GM18867 (cell line): ENCODE results near the gene GAS2L2.

Source experiments
- ATAC-seq: cut with Tn5 transposase; IDR thresholded peaks from one replicate; pipeline ENCODE4 v1.9.1; 2021; ENCODE audit warnings: mild to moderate bottlenecking, moderate library complexity; ENCODE audit not compliant: unreplicated experiment

Gene GAS2L2

DNA sequence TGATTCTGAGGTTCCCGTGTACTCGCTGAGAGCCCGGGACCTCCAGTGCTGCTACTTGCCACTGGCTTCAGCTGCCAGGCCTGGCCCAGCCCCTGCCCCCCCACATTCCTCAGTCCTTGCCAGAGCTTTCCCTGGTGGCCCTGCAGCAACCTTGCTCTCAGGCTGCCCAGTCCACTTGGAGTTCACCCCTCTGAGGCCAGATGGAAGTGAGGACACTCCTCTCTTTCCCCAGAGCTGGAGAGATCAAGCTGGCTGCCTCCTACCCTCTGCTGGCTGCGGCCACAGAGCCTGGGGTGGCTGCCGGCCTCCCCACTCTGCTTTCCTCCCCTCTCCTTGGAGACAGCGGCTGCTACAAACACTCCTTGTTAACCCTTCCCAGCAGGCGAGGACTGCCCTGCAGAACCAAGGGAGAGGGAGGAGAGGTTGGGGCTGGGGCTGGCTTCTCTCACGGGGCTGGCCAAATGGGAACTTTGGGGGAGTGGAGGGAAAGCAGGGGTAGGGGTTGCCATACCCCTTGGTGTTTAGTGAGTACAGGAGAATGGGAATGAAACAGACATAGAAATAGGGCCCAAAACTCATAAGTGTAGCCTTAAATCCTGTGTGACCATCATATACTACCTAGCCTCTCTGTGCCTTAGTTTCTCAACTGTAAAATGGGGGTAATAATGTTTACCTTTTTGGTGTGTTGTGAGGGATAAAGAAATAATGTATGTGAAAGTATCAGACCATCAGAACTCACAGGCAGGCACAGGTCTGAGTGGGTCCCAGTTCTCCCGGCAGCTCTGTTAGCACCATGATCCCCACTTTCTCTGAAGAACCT, at the start of gene GAS2L2:
Gene GAS2L2, minus strand, starts transcription at position 295 of the 820 bp plus-strand sequence. CDS start 389 bp downstream, outside the sequence.
- ATAC-seq: no peak

DNA sequence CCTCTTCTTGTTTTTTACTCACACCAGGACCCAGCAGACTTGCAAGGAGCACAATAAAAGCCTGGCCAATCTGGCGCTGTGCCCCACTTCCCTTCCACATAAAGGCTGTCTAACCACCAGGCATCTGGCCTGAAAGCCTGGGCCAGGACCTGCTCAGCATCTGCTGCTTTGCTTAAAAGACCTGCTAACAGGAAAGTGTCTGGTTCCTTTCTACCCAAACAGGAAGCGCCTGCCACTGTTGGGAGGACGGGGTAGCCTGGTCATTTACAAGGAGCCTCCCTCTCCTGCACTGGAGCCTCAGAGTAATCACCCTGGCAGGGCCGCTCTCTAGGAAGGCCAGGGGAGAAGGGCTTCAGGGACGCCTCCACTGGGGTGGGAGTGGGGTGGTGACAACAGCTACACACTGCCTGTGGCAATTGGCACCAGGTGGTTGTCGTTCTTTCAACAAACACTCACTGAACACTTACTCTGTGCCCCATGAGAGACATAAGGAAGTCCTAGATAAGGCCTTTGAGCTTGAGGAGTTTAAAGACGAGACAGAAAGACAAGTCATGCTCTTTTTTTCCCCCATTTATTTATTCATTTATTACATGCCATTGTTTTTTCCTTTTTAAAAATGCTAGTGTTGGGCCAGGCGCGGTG, 48.7 kb upstream of the GAS2L2 start:
- no peak for ATAC-seq

GRCh38 chr17:35799942-35800341, 46.9 kb upstream of the GAS2L2 start:
- ATAC-seq: no peak

GRCh38 chr17:35797918-35798317, 44.9 kb upstream of the GAS2L2 start:
- no peak for ATAC-seq

DNA sequence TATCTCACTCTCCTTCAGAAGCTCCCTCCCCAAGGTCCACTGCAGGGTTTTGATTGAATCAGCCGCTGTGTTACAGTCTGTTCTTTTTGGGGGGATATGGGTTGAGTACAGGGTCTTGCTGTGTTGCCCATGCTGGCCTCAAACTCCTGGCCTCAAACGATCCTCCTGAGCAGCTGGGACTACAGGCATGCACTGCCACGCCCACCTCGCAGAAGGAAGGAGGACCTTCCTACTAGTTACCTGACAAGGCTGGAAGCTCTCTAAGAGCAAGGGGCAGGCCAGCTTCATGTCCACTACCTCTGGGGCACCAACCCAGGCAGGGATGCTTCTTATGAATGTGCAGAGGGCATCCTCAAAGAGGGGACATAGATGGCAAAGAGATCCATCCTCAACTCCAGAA, 44.3 kb upstream of the GAS2L2 start:
- ATAC-seq: no peak

GRCh38 chr17:35796942-35797341, 43.9 kb upstream of the GAS2L2 start:
- no peak for ATAC-seq

DNA sequence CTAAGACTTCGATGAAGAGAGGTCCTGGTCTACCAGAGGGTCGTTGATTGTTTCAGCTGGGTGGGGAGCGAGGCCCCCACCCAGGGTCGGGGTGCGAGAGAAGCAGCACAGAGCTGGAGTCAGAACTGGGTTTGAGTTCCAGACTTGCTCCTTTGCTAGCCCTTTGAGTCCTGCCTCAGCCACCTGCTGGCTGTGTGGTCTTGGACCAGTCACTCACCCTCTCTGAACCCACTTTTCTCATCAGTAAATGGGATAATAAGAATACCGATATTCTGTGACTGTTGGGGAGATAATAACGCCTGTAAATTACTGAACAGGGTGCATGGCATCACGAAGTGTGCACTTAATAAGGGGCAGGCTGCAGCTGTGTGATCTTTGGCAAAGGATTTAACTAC, 42.8 kb upstream of the GAS2L2 start:
- ATAC-seq: no peak

GRCh38 chr17:35795007-35795870, 42.2 kb upstream of the GAS2L2 start, which contains the start of gene MMP28:
Gene MMP28, minus strand, starts transcription at chr17:35795641. Its CDS starts 264 bp downstream, at chr17:35795377.
- no peak for ATAC-seq

- no peak for ATAC-seq
Observed at GRCh38 chr17:35793257-35793656, 40.2 kb upstream of the GAS2L2 start.

GRCh38 chr17:35791681-35792350, 38.8 kb upstream of the GAS2L2 start:
- no peak for ATAC-seq

GRCh38 chr17:35790841-35791240, 37.8 kb upstream of the GAS2L2 start:
- ATAC-seq: no peak

DNA sequence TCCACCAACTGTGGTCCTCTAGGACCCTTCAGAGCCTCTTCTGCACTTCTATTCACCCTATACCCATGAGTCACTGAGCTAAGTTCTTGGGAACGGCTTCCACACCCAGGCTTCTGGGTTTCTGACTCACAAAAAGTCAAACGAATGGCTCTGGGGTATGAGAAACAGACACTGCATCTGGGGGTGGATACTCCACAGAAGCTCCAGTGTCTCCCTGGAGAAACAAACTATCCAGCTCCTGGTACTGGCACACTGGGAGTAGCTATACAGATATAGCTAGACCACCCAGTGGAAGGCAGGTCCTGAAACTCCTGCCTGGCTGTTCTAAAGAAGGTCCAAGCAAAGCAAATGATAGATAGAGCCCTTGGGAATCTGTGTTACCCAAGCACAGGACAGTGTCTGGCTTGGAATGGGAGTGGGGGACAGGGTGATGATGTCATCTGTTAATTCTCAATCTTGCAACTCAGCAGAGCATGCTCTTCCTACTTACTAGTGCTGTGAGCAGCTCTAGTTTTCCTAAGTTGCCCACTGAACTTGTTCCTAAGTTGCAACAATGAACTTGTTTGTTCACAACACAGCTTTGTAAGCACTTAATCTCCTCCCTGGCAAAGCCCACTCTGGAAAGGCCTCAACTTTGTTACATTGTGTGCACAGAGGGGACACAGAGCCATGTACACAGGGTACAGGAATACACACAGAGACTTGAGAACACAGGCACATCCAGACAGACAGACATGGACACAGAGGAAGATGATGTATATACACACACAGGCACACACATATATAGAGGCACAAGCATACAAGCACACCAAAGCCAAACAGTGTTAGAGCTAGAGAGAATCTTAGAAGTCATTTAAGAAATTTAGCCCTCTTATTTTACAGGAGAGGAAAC, 35.7 kb upstream of the GAS2L2 start:
- ATAC-seq: no peak

- ATAC-seq: no peak
Observed at GRCh38 chr17:35786941-35787432, 33.9 kb upstream of the GAS2L2 start.

DNA sequence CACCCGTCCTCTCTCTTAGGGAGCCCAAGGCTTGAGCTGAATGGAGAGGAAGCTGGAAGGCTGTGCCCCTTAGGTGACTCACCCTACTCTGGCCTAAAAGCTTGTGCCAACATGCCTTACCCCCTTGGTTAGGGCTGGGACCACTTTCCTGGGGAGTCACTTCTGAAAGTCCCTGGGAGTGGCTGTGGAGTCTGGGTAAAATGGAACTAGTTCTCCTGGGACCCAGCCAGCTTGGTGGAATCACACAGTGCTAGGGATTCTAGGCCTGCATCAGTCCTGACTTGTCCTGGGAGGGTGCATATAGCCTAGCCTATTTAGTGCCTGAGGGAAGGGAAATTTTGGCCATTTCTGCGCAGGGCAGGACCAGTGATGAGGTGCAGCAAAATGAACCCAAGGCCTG, 31.9 kb upstream of the GAS2L2 start:
- no peak for ATAC-seq

DNA sequence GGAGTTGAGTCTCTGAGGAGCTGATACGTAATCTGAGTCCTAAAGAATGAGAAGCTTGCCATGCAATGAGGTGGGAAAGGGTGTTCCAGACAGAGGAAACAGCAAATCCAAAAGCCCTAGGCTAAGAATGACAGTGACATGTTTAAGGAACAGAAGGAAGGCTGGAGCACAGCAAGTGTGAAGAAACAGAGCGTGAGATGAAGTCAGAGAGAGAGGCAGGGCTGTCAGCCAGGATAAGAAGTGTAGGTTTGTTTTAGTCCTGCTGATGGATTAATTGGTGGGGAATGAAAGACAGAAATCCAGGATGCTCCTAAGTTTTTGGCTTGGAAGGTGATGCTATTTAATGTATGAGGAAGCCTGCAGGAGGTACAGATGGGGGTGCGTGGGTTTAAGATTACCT, 27.9 kb upstream of the GAS2L2 start:
- no peak for ATAC-seq

GRCh38 chr17:35778641-35779196, 25.7 kb upstream of the GAS2L2 start:
- no peak for ATAC-seq

GRCh38 chr17:35775583-35775982, 22.5 kb upstream of the GAS2L2 start:
- no peak for ATAC-seq

DNA sequence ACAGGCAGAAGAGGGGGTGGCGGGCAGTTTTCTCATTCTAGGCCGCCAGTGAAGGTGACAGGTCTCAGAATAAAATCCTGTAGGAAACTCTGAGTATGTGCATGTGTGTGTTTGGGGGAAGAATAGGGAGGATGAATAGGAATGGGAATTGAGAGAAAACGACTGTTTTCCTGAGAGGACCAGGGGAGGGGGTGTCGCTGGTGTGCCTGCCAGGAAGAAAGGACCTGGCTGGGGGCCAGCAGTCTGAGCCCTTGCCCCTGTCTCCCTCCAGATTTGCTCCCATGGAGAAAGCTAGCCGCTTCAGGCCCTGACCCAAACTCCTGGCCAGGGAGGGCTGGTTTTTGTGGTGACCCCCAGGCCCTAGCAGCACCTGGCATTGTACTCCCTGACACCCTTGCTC, 22.0 kb upstream of the GAS2L2 start:
- ATAC-seq: no peak

DNA sequence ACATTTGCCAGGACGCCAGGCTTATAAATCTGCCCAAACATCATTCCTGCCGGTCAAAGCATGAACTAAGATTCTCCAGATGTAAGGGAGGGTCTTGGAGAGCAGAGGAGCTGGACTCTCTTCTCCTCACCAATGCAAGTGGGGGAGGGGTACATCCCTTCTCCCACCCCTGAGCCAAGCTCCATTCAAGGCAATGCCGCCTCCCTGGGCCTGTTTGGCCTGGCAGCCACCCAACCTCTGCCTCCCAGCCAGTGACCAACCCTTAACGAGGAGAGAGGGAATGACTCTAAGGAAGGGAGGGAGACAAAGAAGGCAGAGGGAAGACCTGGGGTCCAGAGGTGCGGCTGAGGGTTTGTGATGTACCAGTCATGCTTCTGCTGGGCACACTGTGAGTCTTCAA, 21.5 kb upstream of the GAS2L2 start:
- ATAC-seq: no peak
